GM12864 (cell line): ENCODE results near the gene MAGI2.
A peak's percentile ranks its signal among the peaks of the same experiment; 100 is the strongest.

ENCODE experiments used
- DNase-seq: peaks from one replicate; pipeline ENCODE4 v3.0.0-alpha.2; 2011; ENCODE audit warnings: low read depth
- H3K4me3 ChIP-seq: 2 replicates; pipeline ENCODE4 v1.5.1; 2011; ENCODE audit warnings: mild to moderate bottlenecking, low read depth, low read length, control low read depth
- TF ChIP-seq, protein P1 (sequence below): IDR thresholded peaks from 2 replicates; pipeline ENCODE4 v1.5.1; 2011; ENCODE audit warnings: low read depth, mild to moderate bottlenecking, moderate library complexity, low read length, control low read depth, inconsistent platforms; ENCODE audit errors: missing control alignments

MAGI2 gene

DNA sequence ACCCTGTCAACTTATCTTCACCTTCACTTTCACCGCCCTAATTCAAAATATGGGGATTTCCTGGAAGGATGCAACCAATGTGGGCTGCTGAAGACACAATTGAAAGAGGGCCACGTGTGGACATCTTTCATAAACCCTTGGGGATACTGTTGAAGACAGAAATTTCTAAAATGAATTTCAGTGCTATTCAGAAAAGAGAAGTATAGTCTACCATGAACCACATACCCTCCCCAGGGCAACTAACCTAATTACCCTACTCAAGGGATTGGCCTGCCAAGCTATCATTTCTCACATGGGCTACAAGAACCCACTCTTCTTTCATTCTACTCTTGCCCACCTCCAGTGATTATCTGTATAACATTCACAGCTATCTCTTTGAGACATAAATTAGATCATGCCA, 1428.9 kb downstream of the MAGI2 start:
- TF ChIP-seq, protein P1, sequence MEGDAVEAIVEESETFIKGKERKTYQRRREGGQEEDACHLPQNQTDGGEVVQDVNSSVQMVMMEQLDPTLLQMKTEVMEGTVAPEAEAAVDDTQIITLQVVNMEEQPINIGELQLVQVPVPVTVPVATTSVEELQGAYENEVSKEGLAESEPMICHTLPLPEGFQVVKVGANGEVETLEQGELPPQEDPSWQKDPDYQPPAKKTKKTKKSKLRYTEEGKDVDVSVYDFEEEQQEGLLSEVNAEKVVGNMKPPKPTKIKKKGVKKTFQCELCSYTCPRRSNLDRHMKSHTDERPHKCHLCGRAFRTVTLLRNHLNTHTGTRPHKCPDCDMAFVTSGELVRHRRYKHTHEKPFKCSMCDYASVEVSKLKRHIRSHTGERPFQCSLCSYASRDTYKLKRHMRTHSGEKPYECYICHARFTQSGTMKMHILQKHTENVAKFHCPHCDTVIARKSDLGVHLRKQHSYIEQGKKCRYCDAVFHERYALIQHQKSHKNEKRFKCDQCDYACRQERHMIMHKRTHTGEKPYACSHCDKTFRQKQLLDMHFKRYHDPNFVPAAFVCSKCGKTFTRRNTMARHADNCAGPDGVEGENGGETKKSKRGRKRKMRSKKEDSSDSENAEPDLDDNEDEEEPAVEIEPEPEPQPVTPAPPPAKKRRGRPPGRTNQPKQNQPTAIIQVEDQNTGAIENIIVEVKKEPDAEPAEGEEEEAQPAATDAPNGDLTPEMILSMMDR: no peak
- no peak overlapping the region for H3K4me3 ChIP-seq
- DNase-seq: no peak

DNA sequence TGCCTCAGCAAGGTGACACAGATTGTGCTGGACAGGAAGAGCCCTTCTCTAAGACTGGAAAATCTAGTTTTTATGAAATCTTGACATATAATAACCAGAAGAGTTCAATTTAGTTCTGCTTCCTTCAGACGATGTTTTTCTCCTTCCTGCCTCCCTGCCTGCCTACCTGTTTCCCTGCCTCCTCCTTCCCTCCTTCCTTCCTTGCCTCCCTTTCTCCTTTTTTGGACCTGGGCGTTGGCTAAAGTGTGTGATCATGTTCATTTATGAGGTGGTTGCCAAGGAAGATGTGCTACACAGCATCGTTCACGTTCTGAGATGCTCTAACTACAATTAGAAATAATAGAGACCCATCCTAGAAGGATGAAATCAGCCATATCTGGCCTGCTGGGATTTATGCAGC, 1430.3 kb downstream of the MAGI2 start:
- no peak for DNase-seq
- TF ChIP-seq, protein P1: no peak
- H3K4me3 ChIP-seq: no peak overlapping the region

DNA sequence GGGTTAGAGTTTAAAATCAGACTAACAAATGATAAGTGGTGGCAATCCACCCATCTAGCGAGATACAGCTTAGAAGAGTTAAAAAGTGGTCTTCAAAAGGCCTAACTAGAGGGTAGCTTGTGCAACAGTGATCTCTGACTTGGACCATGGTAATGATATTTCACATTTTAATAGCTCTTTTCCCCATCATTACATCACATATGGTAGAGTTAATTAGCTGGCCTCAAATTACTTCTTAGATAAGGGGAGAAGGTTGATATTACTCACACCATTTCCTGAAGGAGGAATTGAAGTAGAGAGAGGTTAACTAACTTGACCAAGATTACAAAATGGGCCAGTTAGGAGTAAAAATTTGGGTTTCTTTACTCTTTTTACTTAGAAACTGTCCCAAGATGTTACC, 1431.3 kb downstream of the MAGI2 start:
- DNase-seq: no peak
- TF ChIP-seq, protein P1: no peak

DNA sequence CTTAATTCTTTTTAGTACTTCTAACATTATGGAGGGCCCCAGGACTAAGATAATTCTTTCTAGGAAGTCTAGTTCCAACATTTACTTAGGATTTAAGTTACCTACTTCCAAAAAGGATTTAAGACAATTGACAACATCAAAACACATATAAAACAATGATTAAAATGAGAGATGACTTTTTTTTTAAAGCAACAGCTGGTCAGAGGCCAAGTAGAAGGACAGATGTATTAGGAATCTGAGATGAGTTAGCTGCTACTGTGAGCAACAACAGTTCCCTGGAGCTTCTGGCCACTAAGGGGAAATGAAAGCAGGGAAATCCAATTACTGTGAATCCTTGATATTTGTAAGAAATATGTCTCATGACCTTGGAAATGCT, 1432.6 kb downstream of the MAGI2 start:
- DNase-seq: no peak
- TF ChIP-seq, protein P1: no peak
- no peak overlapping the region for H3K4me3 ChIP-seq

More for the DNA sequence above, 1431.3 kb downstream of the MAGI2 start:
- no peak overlapping the region for H3K4me3 ChIP-seq

DNA sequence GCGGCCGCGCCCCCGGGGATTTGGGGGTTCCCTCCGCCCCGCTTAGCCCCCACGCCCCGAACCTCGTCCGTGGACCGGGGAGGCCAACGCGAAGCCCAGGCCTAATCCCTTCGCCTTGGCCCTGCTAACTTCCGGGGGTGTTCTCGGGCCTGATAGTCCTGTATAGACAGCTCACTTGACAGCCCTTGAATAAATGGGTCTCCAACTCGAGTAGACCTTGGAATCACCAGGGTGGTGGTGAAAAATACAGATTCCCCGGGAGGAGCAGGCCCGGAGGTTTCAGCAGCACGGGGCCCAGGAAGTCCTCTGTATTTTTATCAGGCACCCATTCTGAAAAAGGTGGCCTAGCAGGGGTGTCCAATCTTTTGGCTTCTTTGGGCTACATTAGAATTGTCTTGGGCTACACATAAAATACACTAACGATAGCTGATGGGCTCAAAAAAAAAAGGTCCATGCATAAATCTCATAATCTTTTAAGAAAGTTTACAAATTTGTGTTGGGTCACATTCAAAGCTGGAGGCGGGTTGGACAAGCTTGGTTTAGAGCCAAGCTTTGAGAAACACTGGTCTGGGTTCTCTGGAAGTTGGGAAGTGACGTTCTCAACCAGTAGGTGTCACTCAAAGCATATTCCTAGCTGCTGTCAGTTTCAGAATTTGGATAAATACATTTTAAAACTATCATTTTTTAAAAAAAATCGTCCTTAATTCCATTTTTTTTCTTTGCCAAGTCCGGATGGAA, 1433.2 kb downstream of the MAGI2 start:
- TF ChIP-seq, protein P1: peak; percentile 61
- peak; percentile 29 for DNase-seq
- peak overlapping the region; percentile 23 for H3K4me3 ChIP-seq

DNA sequence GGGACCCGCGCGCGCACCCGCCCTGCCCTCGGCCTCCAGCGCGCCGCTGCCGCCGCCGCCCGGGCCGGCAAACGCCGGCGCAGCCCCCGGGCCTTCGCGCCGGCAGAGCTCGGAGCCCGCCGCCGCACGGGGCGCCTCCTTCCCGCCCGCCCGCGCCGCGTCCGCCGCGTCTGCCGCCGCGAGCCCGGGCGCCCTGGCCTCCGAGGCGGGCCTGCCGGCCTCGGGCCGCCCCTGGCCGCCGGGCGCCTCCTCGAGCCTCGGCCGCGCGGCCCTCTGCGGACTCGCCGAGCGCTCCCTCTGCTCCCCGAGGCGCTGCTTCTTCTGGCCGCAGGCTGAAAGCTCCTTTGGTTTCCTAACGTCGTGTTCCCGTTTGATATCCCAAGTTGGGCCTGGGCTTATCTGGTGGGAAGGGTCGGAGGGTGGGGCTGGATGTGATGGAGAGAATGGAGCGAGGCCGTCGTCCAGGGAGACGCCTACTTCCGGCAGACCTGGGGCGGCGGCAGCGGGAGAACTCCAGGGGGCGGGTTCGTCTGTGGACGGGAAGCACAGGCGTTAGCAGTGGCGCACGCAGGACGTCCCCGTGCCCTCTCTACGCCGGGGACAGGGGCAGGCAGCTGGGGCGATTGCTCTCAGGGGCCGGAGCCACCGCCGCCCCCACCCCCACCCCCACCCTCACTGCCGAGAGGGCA, 1433.9 kb downstream of the MAGI2 start:
- peak overlapping the region; percentile 68 for H3K4me3 ChIP-seq
- DNase-seq: peak; percentile 19
- TF ChIP-seq, protein P1: no peak
